Common myeloid progenitor, CD34-positive (primary cell): ENCODE results near the gene SRRM3.
"Not testable (repeated sequence)": the region's sequence is repeated elsewhere in the genome, so short reads cannot be mapped to it uniquely, and the experiment has no call there.

Experiments
- CTCF ChIA-PET: fragments of 350-600 bp; sonication (Branson Sonifier 250); formaldehyde crosslinking; loops from one replicate; lab custom pipeline; 2021; ENCODE audit warnings: antibody characterized with exemption; lab: Charles Lee
- POLR2A ChIA-PET: fragments of 350-600 bp; sonication (Branson Sonifier 250); formaldehyde crosslinking; loops from one replicate; lab custom pipeline; 2021; ENCODE audit warnings: antibody characterized with exemption; lab: Charles Lee
- DNase-seq, 3 donors: peaks; one replicate each; pipeline versions ENCODE4 v3.0.0 to v3.0.0-alpha.2; 2013
- H3K27ac ChIP-seq, 2 experiments: 1 replicate in 1 of 2; 2 replicates in 1 of 2; pipeline ENCODE4 v1.7.0; 2013; ENCODE audit warnings: inconsistent platforms in 2 of 2, low read length in 2 of 2, mild to moderate bottlenecking in 2 of 2, low read depth in 1 of 2, moderate library complexity in 1 of 2; ENCODE audit not compliant: severe bottlenecking in 2 of 2, insufficient read depth in 1 of 2, poor library complexity in 1 of 2
- H3K27me3 ChIP-seq, 5 experiments: replicated peaks in 2 of 5; 1 replicate in 3 of 5; 2 replicates in 2 of 5; pipeline versions ENCODE4 v1.6.1 to v1.7.0; 2013; ENCODE audit warnings: low read length in 4 of 5, mild to moderate bottlenecking in 2 of 5, moderate library complexity in 2 of 5, inconsistent platforms in 1 of 5; ENCODE audit not compliant: insufficient read depth in 5 of 5, control insufficient read depth in 4 of 5
- H3K36me3 ChIP-seq, 4 experiments: 1 replicate in 2 of 4; 2 replicates in 2 of 4; pipeline versions ENCODE4 v1.6.1 to v1.7.0; 2013; ENCODE audit warnings: low read length in 3 of 4, control low read depth in 1 of 4, mild to moderate bottlenecking in 1 of 4; ENCODE audit not compliant: control insufficient read depth in 4 of 4, insufficient read depth in 4 of 4
- H3K4me1 ChIP-seq, 4 experiments: 1 replicate in 3 of 4; 2 replicates in 1 of 4; pipeline versions ENCODE4 v1.6.1 to v1.7.1; 2013; ENCODE audit warnings: low read length in 3 of 4, mild to moderate bottlenecking in 3 of 4, control low read depth in 1 of 4, inconsistent platforms in 1 of 4, moderate library complexity in 1 of 4; ENCODE audit not compliant: control insufficient read depth in 4 of 4, insufficient read depth in 4 of 4; ENCODE audit errors: control extremely low read depth in 1 of 4
- H3K4me3 ChIP-seq, 7 experiments: 1 replicate in 4 of 7; 2 replicates in 3 of 7; pipeline versions ENCODE4 v1.5.1 to v1.7.0; 2013; ENCODE audit warnings: mild to moderate bottlenecking in 7 of 7, low read length in 6 of 7, moderate library complexity in 6 of 7, inconsistent platforms in 2 of 7, low read depth in 2 of 7, control low read depth in 1 of 7; ENCODE audit not compliant: insufficient read depth in 4 of 7, control insufficient read depth in 1 of 7; ENCODE audit errors: extremely low read depth in 1 of 7
- H3K9me3 ChIP-seq, 5 experiments: 1 replicate in 4 of 5; 2 replicates in 1 of 5; pipeline versions ENCODE4 v1.6.1 to v1.7.1; 2013; ENCODE audit warnings: low read length in 4 of 5, mild to moderate bottlenecking in 2 of 5, inconsistent platforms in 1 of 5, low read depth in 1 of 5, moderate library complexity in 1 of 5; ENCODE audit not compliant: control insufficient read depth in 4 of 5, insufficient read depth in 2 of 5; ENCODE audit errors: control extremely low read depth in 1 of 5
- WGBS: methylation state at CpG from one replicate; pipeline ENCODE4 v1.1.5; 2013; ENCODE audit not compliant: insufficient coverage; 5-methylcytosine and 5-hydroxymethylcytosine counted together

The SRRM3 gene

GRCh38 chr7:76332078-76332477 is 130.4 kb downstream of the SRRM3 start:
- CTCF ChIA-PET = no interaction called here
- Histone ChIP-seq H3K27ac (no peak overlapping the region), H3K4me3 (no peak overlapping the region), H3K4me1 (peaks cover 24 to 63% (median 54%) of the 10 kb centered on the region in 4 experiments), H3K9me3 (no peaks in the 10 kb centered on the region), H3K27me3 (no peaks in the 10 kb centered on the region), H3K36me3 (peaks cover 9 to 64% (median 28%) of the 10 kb centered on the region in 4 experiments)
- POLR2A ChIA-PET = no interaction called here
- WGBS = 48% methylated on average over 7 of the region's 9 CpGs
- DNase-seq = peak in 1 of 3 donors; percentile 44

GRCh38 chr7:76333511-76334101 is 131.9 kb downstream of the SRRM3 start:
- POLR2A ChIA-PET = interaction anchor here (0.9 to 1.1 kb wide), 2 partner anchors 25 kb away, joined by 3 read pairs; partner anchors contain the start of gene YWHAG
- no peak for DNase-seq
- CTCF ChIA-PET = interaction anchor here (0.9 to 4.1 kb wide), 4 partner anchors 9 to 24 kb away, joined by 3 to 20 read pairs (median 6); partner anchors contain the start of gene YWHAG
- peaks cover 12 to 67% (median 31%) of the 10 kb centered on the region in 4 experiments for H3K36me3 ChIP-seq
- no peaks in the 10 kb centered on the region for H3K9me3 ChIP-seq
- no peak overlapping the region for H3K4me3 ChIP-seq
- peak overlapping the region; percentile 9 to 10 for H3K27ac ChIP-seq
- WGBS = 90% methylated on average over 13 of the region's 14 CpGs
- no peaks in the 10 kb centered on the region for H3K27me3 ChIP-seq
- peaks cover 17 to 50% (median 42%) of the 10 kb centered on the region in 4 experiments for H3K4me1 ChIP-seq

GRCh38 chr7:76334320-76334967 is 132.7 kb downstream of the SRRM3 start:
- no peaks in the 10 kb centered on the region for H3K9me3 ChIP-seq
- no peaks in the 10 kb centered on the region for H3K27me3 ChIP-seq
- no peak for DNase-seq
- no CpG with 5 or more reads among the region's 6 CpGs for WGBS
- H3K4me1 ChIP-seq = peaks cover 12 to 42% (median 34%) of the 10 kb centered on the region in 4 experiments
- peaks cover 9 to 63% (median 24%) of the 10 kb centered on the region in 4 experiments for H3K36me3 ChIP-seq
- ChIA-PET CTCF (interaction anchor here (0.9 to 4.1 kb wide), 5 partner anchors 8 to 23 kb away, joined by 3 to 20 read pairs (median 6); partner anchors contain the start of gene YWHAG), POLR2A (interaction anchor here (0.9 kb wide), 1 partner anchor 24 kb away, joined by 3 read pairs; the partner anchor contains the start of gene YWHAG)
- H3K4me3 ChIP-seq = no peak overlapping the region
- no peak overlapping the region for H3K27ac ChIP-seq

GRCh38 chr7:76335417-76335816 is 133.7 kb downstream of the SRRM3 start:
- Histone ChIP-seq H3K4me1 (peaks cover 11 to 34% (median 26%) of the 10 kb centered on the region in 4 experiments), H3K36me3 (peaks cover 13 to 59% (median 18%) of the 10 kb centered on the region in 4 experiments)
- no CpG with 5 or more reads among the region's 2 CpGs for WGBS
- H3K9me3 ChIP-seq, H3K4me3 ChIP-seq, POLR2A ChIA-PET, DNase-seq, H3K27me3 ChIP-seq, H3K27ac ChIP-seq: not testable (repeated sequence)
- CTCF ChIA-PET = interaction anchor here (1.0 to 4.1 kb wide), 8 partner anchors 8 to 24 kb away, joined by 3 to 20 read pairs (median 5); partner anchors contain the start of gene YWHAG

- Histone ChIP-seq H3K36me3 (peaks cover 13 to 57% (median 18%) of the 10 kb centered on the region in 4 experiments), H3K27me3 (no peaks in the 10 kb centered on the region), H3K4me3 (no peak overlapping the region), H3K4me1 (peaks cover 8 to 35% (median 29%) of the 10 kb centered on the region in 4 experiments), H3K9me3 (no peaks in the 10 kb centered on the region), H3K27ac (no peak overlapping the region)
- POLR2A ChIA-PET = no interaction called here
- CTCF ChIA-PET = interaction anchor here (1.0 to 4.1 kb wide), 6 partner anchors 9 to 24 kb away, joined by 3 to 20 read pairs (median 5); no protein-coding TSS in a partner anchor
- DNase-seq = no peak
Measured at GRCh38 chr7:76336094-76336493, 134.4 kb downstream of the SRRM3 start.
